Cardiac septum (tissue), 1 donor: ENCODE results near the gene ERLEC1. TPM values are rescaled to one million over a fixed set of nuclear protein-coding genes. Genes with fewer than 3 reads are reported as not detected.
"Not testable (repeated sequence)": the region's sequence is repeated elsewhere in the genome, so short reads cannot be mapped to it uniquely, and the experiment has no call there.

Experiments
- DNase-seq: peaks from one replicate; pipeline ENCODE4 v3.0.0-alpha.2; 2020; ENCODE audit warnings: low spot score
- intact Hi-C: fragments of 100-400 bp; cut with DNase I; formaldehyde crosslinking; loops from one replicate; pipeline ENCODE4 v1.14.0; 2022
- total RNA-seq: library from RNA; stranded (reverse); fragmentation: NEBNext Ultra II Directional; extraction: Animal tissue kit (Norgen Biotek cat#: 25700); gene quantifications from one replicate; pipeline ENCODE4 v1.2.1, GENCODE V29; 2021
- donor health status: DM: no; HTN: no; CAD: no.

The ERLEC1 gene
- total RNA-seq, 1 donor from 2014 or later, result 46.0 TPM

- intact Hi-C loops, result no loop called here
- DNase-seq, result no peak
These were observed 9.7 kb upstream of the ERLEC1 start for GRCh38 chr2:53777134-53777533.

GRCh38 chr2:53778536-53779162 lies 8.2 kb upstream of the ERLEC1 start:
- DNase-seq, result no peak
- intact Hi-C loops, result no loop called here

GRCh38 chr2:53780056-53780455 lies 6.8 kb upstream of the ERLEC1 start:
- intact Hi-C loops, result no loop called here
- DNase-seq, result no peak

GRCh38 chr2:53782676-53783075 lies 4.2 kb upstream of the ERLEC1 start:
- intact Hi-C loops, result no loop called here
- no peak for DNase-seq

GRCh38 chr2:53784436-53784835 lies 2.4 kb upstream of the ERLEC1 start:
- intact Hi-C loops, result no loop called here
- DNase-seq, result no peak

- intact Hi-C loops, result no loop called here
- no peak for DNase-seq
These were observed 1.5 kb upstream of the ERLEC1 start for GRCh38 chr2:53785366-53785765.

GRCh38 chr2:53786352-53786704 lies 516 bp upstream of the ERLEC1 start:
- intact Hi-C loops, result loop anchor here (2.0 kb wide), 1 partner anchor 20 kb away; the partner anchor contains the start of gene CHAC2
- DNase-seq, result no peak

- intact Hi-C loops, result loop anchor here (2.0 kb wide), 1 partner anchor 21 kb away; the partner anchor contains the start of gene CHAC2
- DNase-seq, result no peak
These were observed 908 bp downstream of the ERLEC1 start for GRCh38 chr2:53787614-53788289.

- DNase-seq, result no peak
- intact Hi-C loops, result no loop called here
These were observed 6.4 kb downstream of the ERLEC1 start for GRCh38 chr2:53793261-53793660.

- DNase-seq, result no peak
- intact Hi-C loops, result no loop called here
These were observed 7.0 kb downstream of the ERLEC1 start for GRCh38 chr2:53793821-53794220.

GRCh38 chr2:53801547-53801946 lies 14.7 kb downstream of the ERLEC1 start:
- intact Hi-C loops, result no loop called here
- DNase-seq, result no peak

- intact Hi-C loops, result no loop called here
- no peak for DNase-seq
These were observed 15.8 kb downstream of the ERLEC1 start for GRCh38 chr2:53802617-53803151.

- intact Hi-C loops, result no loop called here
- DNase-seq, result no peak
These were observed 24.8 kb downstream of the ERLEC1 start for GRCh38 chr2:53811601-53812000.

GRCh38 chr2:53813151-53813550 lies 26.3 kb downstream of the ERLEC1 start:
- DNase-seq, result no peak
- intact Hi-C loops, result no loop called here

- intact Hi-C loops, result no loop called here
- no peak for DNase-seq
These were observed 32.1 kb downstream of the ERLEC1 start for GRCh38 chr2:53818854-53819435.

GRCh38 chr2:53819634-53820033 lies 32.8 kb downstream of the ERLEC1 start:
- intact Hi-C loops, result no loop called here
- DNase-seq, result no peak

GRCh38 chr2:53820048-53820447 lies 33.2 kb downstream of the ERLEC1 start:
- intact Hi-C loops, result no loop called here
- DNase-seq, result no peak

GRCh38 chr2:53820711-53821110 lies 33.9 kb downstream of the ERLEC1 start:
- intact Hi-C loops, result no loop called here

GRCh38 chr2:53821810-53822209 lies 35.0 kb downstream of the ERLEC1 start:
- DNase-seq, result no peak
- intact Hi-C loops, result no loop called here

More at GRCh38 chr2:53820711-53821110, 33.9 kb downstream of the ERLEC1 start:
- DNase-seq, result no peak

- DNase-seq, intact Hi-C loops: not testable (repeated sequence)
These were observed 36.8 kb downstream of the ERLEC1 start for GRCh38 chr2:53823639-53824038.

GRCh38 chr2:53826030-53826410 lies 39.2 kb downstream of the ERLEC1 start:
- intact Hi-C loops, result no loop called here

More at GRCh38 chr2:53826030-53826410, 39.2 kb downstream of the ERLEC1 start:
- DNase-seq, result no peak
